PC-9 (cell line): ENCODE results near the gene FALEC. TPM values are rescaled to one million over a fixed set of nuclear protein-coding genes. Genes with fewer than 3 reads are reported as not detected.

Experiments used
- BruUV-seq: library from RNA; stranded (reverse); fragments of 400-500 nt; replicated peaks from 2 replicates; lab custom pipeline; 2021; lab: Mats Ljungman, UMichigan
- CTCF ChIA-PET: fragments of 300-600 bp; sonication (Branson Sonifier 250); formaldehyde crosslinking; loops from one replicate; lab custom pipeline; 2022; ENCODE audit warnings: antibody characterized with exemption; lab: Charles Lee
- POLR2A ChIA-PET: fragments of 300-600 bp; sonication (Branson Sonifier 250); formaldehyde crosslinking; loops from one replicate; lab custom pipeline; 2022; ENCODE audit warnings: antibody characterized with exemption; ENCODE audit not compliant: unreplicated experiment; lab: Charles Lee
- DNase-seq, 2 experiments: peaks; one replicate each; pipeline versions ENCODE4 v3.0.0 to v3.0.0-alpha.2; 2015 to 2022; ENCODE audit warnings: mixed read lengths in 1 of 2
- H2AFZ ChIP-seq: fragments of 200-600 bp; sonication (generic); 2 replicates; pipeline ENCODE4 v1.8.1; 2017; ENCODE audit warnings: antibody characterized with exemption
- H3F3A ChIP-seq: fragments of 200-600 bp; sonication (generic); 2 replicates; pipeline ENCODE4 v1.8.1; 2017; ENCODE audit warnings: antibody characterized with exemption, mild to moderate bottlenecking, low read depth; ENCODE audit not compliant: insufficient read depth
- H3K27ac ChIP-seq: fragments of 200-600 bp; sonication (generic); 2 replicates; pipeline ENCODE4 v1.6.1; 2016; ENCODE audit warnings: mixed run types
- H3K27me3 ChIP-seq: fragments of 200-600 bp; sonication (generic); 2 replicates; pipeline ENCODE4 v1.6.1; 2016; ENCODE audit warnings: low read depth, mixed run types; ENCODE audit not compliant: insufficient read depth
- H3K36me3 ChIP-seq: fragments of 200-600 bp; sonication (generic); 2 replicates; pipeline ENCODE4 v1.6.1; 2016; ENCODE audit warnings: low read depth, mixed run types
- H3K4me1 ChIP-seq: fragments of 200-600 bp; sonication (generic); replicated peaks from 2 replicates; pipeline ENCODE4 v1.6.1; 2016; ENCODE audit warnings: mixed run types; ENCODE audit not compliant: insufficient read depth
- H3K4me2 ChIP-seq: fragments of 200-600 bp; sonication (generic); 2 replicates; pipeline ENCODE4 v1.6.1; 2017; ENCODE audit warnings: mixed run types
- H3K4me3 ChIP-seq: fragments of 200-600 bp; sonication (generic); 2 replicates; pipeline ENCODE4 v1.6.1; 2016; ENCODE audit warnings: mixed run types
- H3K79me2 ChIP-seq: fragments of 200-600 bp; sonication (generic); 2 replicates; pipeline ENCODE4 v1.6.1; 2017; ENCODE audit warnings: low read depth, mixed run types
- H3K9me2 ChIP-seq: fragments of 200-600 bp; sonication (generic); 2 replicates; pipeline ENCODE4 v1.8.1; 2017; ENCODE audit warnings: mild to moderate bottlenecking; ENCODE audit not compliant: insufficient read depth
- H3K9me3 ChIP-seq: fragments of 200-600 bp; sonication (generic); 2 replicates; pipeline ENCODE4 v1.8.1; 2016; ENCODE audit warnings: low read depth; ENCODE audit not compliant: insufficient read depth
- H4K20me1 ChIP-seq: fragments of 200-600 bp; sonication (generic); 2 replicates; pipeline ENCODE4 v1.8.1; 2017; ENCODE audit not compliant: insufficient read depth
- CTCF ChIP-seq: fragments of 200-600 bp; sonication (generic); conservative IDR thresholded peaks from 2 replicates; pipeline ENCODE4 v1.6.1; 2017; ENCODE audit warnings: mixed run types, antibody characterized with exemption, mild to moderate bottlenecking, moderate library complexity
- EZH2 ChIP-seq: fragments of 200-600 bp; sonication (generic); IDR thresholded peaks from 2 replicates; pipeline ENCODE4 v1.8.0; 2017; ENCODE audit warnings: antibody characterized with exemption, low read depth
- intact Hi-C: fragments of 100-400 bp; cut with micrococcal nuclease; formaldehyde crosslinking; loops from one replicate; pipeline ENCODE4 v1.10.0; 2022; ENCODE audit not compliant: unreplicated experiment
- total RNA-seq: library from RNA; stranded (reverse); gene quantifications from 2 replicates; pipeline ENCODE4 v1.2.3, GENCODE V29; 2021

The FALEC gene
- total RNA-seq, 1 experiment from 2014 or later: 0.94 TPM

GRCh38 chr1:150479370-150479769, 36.2 kb upstream of the FALEC start:
- Histone ChIP-seq H3K79me2 (no peaks in the 10 kb centered on the region), H3K36me3 (no peaks in the 10 kb centered on the region), H3F3A (peaks cover 28% of the 10 kb centered on the region), H2AFZ (no peak overlapping the region), H3K4me3 (no peak overlapping the region), H3K4me2 (no peak overlapping the region), H4K20me1 (no peaks in the 10 kb centered on the region), H3K4me1 (peaks cover 3% of the 10 kb centered on the region; the same call in 1 of the 2 replicates), H3K27me3 (no peaks in the 10 kb centered on the region), H3K27ac (no peak overlapping the region), H3K9me3 (no peaks in the 10 kb centered on the region), H3K9me2 (no peaks in the 10 kb centered on the region)
- no TSS peak for BruUV-seq
- DNase-seq: no peak
- CTCF ChIA-PET: no interaction called here
- intact Hi-C loops: no loop called here
- no peak for TF ChIP-seq EZH2
- TF ChIP-seq CTCF: no peak
- POLR2A ChIA-PET: no interaction called here

- H4K20me1 ChIP-seq: no peaks in the 10 kb centered on the region
- POLR2A ChIA-PET: no interaction called here
- H3K4me3 ChIP-seq: no peak overlapping the region
- peaks cover 3% of the 10 kb centered on the region; the same call in 1 of the 2 replicates for H3K4me1 ChIP-seq
- no peak overlapping the region for H2AFZ ChIP-seq
- no peaks in the 10 kb centered on the region for H3K36me3 ChIP-seq
- intact Hi-C loops: no loop called here
- no peak for DNase-seq
- H3K27ac ChIP-seq: no peak overlapping the region
- TF ChIP-seq EZH2 (no peak), CTCF (no peak)
- H3K4me2 ChIP-seq: no peak overlapping the region
- no peaks in the 10 kb centered on the region for H3K27me3 ChIP-seq
- CTCF ChIA-PET: interaction anchor here (0.6 kb wide), 1 partner anchor 443 kb away, joined by 3 read pairs; no protein-coding TSS in a partner anchor
- BruUV-seq: no TSS peak
- no peaks in the 10 kb centered on the region for H3K9me2 ChIP-seq
- H3F3A ChIP-seq: peaks cover 27% of the 10 kb centered on the region
- no peaks in the 10 kb centered on the region for H3K79me2 ChIP-seq
- no peaks in the 10 kb centered on the region for H3K9me3 ChIP-seq
Measured at GRCh38 chr1:150479927-150480352, 35.6 kb upstream of the FALEC start.

GRCh38 chr1:150484431-150484830, 31.1 kb upstream of the FALEC start:
- no peak overlapping the region for H3K4me3 ChIP-seq
- intact Hi-C loops: no loop called here
- peaks cover 8% of the 10 kb centered on the region; the same call in 1 of the 2 replicates for H3K36me3 ChIP-seq
- H3K9me3 ChIP-seq: no peaks in the 10 kb centered on the region
- no peak overlapping the region for H3K4me2 ChIP-seq
- BruUV-seq: no TSS peak
- H3F3A ChIP-seq: peaks cover 18% of the 10 kb centered on the region; the same call in 1 of the 2 replicates
- no peaks in the 10 kb centered on the region for H3K9me2 ChIP-seq
- TF ChIP-seq EZH2 (no peak), CTCF (no peak)
- POLR2A ChIA-PET: interaction anchor here (0.7 kb wide), 1 partner anchor 400 kb away, joined by 36 read pairs; no protein-coding TSS in a partner anchor
- CTCF ChIA-PET: interaction anchor here (0.6 to 0.7 kb wide), 2 partner anchors 48 to 145 kb away, joined by 3 to 4 read pairs; no protein-coding TSS in a partner anchor
- peak in 1 of 2 experiments; percentile 37 for DNase-seq
- no peaks in the 10 kb centered on the region for H4K20me1 ChIP-seq
- H3K27me3 ChIP-seq: no peaks in the 10 kb centered on the region
- no peak overlapping the region for H2AFZ ChIP-seq
- peaks cover 8% of the 10 kb centered on the region; the same call in 1 of the 2 replicates for H3K4me1 ChIP-seq
- no peak overlapping the region for H3K27ac ChIP-seq
- peaks cover 14% of the 10 kb centered on the region for H3K79me2 ChIP-seq
